Panc1 (cell line): Measurements from ENCODE around the gene POLG2.

ENCODE experiments used
- POLR2AphosphoS5 ChIP-seq: IDR thresholded peaks from 2 replicates; pipeline ENCODE4 v1.6.1; 2012; ENCODE audit warnings: mild to moderate bottlenecking, low read depth, low read length, moderate library complexity
- SIN3A ChIP-seq: IDR thresholded peaks from 2 replicates; pipeline ENCODE4 v1.6.1; 2012; ENCODE audit warnings: low read depth, mild to moderate bottlenecking, low read length, moderate library complexity, borderline replicate concordance; ENCODE audit not compliant: insufficient read depth
- TCF7L2 ChIP-seq: IDR thresholded peaks from 2 replicates; pipeline ENCODE4 v1.6.1; 2011; ENCODE audit warnings: mild to moderate bottlenecking, low read depth, low read length, inconsistent platforms
- TF ChIP-seq, protein P1 (sequence below), 2 experiments: IDR thresholded peaks; 2 replicates each; pipeline ENCODE4 v1.6.1; 2011 to 2012; ENCODE audit warnings: low read depth in 2 of 2, control low read depth in 1 of 2, low read length in 1 of 2, mild to moderate bottlenecking in 1 of 2, moderate library complexity in 1 of 2; ENCODE audit not compliant: insufficient read depth in 1 of 2
- TF ChIP-seq, protein P2 (sequence below): fragments of 450-650 bp; IDR thresholded peaks from 2 replicates; pipeline ENCODE4 v1.5.1; 2017; ENCODE audit warnings: mild to moderate bottlenecking

DNA sequence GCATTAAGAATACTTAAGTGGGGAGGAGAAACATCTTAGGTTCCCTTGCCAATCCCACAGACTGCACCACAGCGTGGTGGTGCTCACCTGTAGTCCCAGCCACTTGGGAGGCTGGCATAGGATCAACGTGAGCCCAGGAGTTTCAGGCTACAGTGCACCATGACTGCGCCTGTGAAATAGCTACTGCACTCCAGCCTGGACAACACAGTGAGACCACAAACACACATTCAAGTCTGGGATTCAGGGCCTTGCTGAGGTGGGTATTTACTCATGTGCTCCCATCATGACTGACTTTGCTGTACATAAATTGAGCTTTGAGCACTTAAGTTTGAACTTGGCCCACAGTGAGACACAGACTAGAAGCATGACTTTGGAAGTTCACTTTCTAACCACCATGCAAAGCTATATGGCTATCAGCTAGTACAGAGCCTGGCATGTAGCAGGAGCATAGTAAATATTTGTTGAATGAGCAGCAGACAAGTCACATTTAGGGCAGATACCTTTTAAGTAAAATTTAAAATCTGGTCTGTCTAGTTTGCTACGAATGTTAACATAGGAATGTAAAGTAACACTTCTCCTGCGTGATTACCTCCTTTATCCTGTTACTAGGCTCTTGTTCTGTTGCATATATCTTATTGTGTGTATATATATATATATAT is 43.4 kb upstream of the POLG2 start:
- TF ChIP-seq, protein P1, sequence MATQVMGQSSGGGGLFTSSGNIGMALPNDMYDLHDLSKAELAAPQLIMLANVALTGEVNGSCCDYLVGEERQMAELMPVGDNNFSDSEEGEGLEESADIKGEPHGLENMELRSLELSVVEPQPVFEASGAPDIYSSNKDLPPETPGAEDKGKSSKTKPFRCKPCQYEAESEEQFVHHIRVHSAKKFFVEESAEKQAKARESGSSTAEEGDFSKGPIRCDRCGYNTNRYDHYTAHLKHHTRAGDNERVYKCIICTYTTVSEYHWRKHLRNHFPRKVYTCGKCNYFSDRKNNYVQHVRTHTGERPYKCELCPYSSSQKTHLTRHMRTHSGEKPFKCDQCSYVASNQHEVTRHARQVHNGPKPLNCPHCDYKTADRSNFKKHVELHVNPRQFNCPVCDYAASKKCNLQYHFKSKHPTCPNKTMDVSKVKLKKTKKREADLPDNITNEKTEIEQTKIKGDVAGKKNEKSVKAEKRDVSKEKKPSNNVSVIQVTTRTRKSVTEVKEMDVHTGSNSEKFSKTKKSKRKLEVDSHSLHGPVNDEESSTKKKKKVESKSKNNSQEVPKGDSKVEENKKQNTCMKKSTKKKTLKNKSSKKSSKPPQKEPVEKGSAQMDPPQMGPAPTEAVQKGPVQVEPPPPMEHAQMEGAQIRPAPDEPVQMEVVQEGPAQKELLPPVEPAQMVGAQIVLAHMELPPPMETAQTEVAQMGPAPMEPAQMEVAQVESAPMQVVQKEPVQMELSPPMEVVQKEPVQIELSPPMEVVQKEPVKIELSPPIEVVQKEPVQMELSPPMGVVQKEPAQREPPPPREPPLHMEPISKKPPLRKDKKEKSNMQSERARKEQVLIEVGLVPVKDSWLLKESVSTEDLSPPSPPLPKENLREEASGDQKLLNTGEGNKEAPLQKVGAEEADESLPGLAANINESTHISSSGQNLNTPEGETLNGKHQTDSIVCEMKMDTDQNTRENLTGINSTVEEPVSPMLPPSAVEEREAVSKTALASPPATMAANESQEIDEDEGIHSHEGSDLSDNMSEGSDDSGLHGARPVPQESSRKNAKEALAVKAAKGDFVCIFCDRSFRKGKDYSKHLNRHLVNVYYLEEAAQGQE (IDR thresholded peaks at IDR 0.05; ENCODE audit: insufficient read depth in 1 of 2, low read depth in 2 of 2, low read length in 1 of 2) = no peak
- TF ChIP-seq, protein P2, sequence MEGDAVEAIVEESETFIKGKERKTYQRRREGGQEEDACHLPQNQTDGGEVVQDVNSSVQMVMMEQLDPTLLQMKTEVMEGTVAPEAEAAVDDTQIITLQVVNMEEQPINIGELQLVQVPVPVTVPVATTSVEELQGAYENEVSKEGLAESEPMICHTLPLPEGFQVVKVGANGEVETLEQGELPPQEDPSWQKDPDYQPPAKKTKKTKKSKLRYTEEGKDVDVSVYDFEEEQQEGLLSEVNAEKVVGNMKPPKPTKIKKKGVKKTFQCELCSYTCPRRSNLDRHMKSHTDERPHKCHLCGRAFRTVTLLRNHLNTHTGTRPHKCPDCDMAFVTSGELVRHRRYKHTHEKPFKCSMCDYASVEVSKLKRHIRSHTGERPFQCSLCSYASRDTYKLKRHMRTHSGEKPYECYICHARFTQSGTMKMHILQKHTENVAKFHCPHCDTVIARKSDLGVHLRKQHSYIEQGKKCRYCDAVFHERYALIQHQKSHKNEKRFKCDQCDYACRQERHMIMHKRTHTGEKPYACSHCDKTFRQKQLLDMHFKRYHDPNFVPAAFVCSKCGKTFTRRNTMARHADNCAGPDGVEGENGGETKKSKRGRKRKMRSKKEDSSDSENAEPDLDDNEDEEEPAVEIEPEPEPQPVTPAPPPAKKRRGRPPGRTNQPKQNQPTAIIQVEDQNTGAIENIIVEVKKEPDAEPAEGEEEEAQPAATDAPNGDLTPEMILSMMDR = no peak
- TF ChIP-seq SIN3A (no peak), TCF7L2 (no peak), POLR2AphosphoS5 (no peak)
